ENCODE data around the gene SDK1.

Gene SDK1

DNA sequence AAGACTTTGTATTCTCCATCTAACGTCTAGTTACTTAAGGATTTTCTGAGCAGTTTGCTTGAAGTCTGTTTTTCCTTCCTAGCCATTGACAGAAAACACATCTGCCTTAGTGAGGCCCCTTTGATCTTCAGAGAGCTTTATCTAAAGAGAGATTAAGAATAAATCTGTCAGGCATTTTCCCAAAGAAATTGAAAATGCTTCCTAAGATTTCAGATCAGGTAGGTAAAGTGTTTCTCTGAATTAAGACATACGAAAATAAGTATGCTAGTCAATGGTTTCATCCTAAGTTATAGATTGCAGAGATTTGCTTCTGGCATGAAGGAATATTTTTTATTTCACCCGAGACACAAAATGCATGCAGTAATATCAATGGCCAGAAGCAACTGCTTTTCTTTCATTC, 168.6 kb downstream of the SDK1 start:
- TF ChIP-seq, protein P1, sequence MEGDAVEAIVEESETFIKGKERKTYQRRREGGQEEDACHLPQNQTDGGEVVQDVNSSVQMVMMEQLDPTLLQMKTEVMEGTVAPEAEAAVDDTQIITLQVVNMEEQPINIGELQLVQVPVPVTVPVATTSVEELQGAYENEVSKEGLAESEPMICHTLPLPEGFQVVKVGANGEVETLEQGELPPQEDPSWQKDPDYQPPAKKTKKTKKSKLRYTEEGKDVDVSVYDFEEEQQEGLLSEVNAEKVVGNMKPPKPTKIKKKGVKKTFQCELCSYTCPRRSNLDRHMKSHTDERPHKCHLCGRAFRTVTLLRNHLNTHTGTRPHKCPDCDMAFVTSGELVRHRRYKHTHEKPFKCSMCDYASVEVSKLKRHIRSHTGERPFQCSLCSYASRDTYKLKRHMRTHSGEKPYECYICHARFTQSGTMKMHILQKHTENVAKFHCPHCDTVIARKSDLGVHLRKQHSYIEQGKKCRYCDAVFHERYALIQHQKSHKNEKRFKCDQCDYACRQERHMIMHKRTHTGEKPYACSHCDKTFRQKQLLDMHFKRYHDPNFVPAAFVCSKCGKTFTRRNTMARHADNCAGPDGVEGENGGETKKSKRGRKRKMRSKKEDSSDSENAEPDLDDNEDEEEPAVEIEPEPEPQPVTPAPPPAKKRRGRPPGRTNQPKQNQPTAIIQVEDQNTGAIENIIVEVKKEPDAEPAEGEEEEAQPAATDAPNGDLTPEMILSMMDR (IDR thresholded peaks at IDR 0.05; ENCODE audit: low read depth, low read length), result no peak
- no peak overlapping the region for H3K4me3 ChIP-seq (ENCODE audit: low read depth, low read length)

DNA sequence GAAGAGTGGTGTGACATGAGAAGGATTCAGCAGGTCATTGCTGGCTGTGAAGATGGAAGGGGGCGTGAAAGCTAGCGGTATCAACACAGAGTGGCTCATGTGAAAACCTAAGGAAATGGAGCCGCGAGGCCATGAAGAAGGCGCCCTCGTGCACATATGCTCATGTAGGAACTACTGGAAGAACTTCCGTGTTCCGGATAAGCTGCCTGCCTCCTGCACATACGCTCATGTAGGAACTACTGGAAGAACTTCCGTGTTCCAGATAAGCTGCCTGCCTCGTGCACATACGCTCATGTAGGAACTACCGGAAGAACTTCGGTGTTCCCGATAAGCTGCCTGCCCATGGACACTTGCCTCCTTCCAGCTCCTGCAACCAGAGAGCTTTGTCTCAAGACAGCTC, 179.1 kb downstream of the SDK1 start:
- no peak overlapping the region for H3K4me3 ChIP-seq (ENCODE audit: low read depth, low read length)
- TF ChIP-seq, protein P1 (IDR thresholded peaks at IDR 0.05; ENCODE audit: low read depth, low read length), result no peak

DNA sequence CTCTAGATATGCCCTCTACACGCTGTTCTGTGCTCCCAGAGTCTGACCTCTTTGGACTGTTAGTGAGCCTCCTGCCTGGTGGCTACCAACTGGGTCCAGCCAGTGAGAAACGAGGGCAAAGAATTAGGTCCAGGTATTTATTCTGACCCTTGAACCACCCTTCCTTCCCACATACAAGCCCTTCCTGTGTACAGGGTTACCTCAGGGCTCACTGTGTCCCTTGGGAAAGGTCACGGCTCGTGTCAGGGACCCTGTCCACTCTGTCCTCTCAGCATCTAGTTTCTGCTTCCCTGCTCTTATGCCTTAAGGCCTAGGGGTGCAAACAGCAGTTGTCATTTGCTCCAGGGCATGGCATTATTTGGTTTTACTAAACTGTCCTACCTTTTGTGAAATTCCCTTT, 180.4 kb downstream of the SDK1 start:
- no peak overlapping the region for H3K4me3 ChIP-seq (ENCODE audit: low read depth, low read length)
- TF ChIP-seq, protein P1 (IDR thresholded peaks at IDR 0.05; ENCODE audit: low read depth, low read length), result no peak

DNA sequence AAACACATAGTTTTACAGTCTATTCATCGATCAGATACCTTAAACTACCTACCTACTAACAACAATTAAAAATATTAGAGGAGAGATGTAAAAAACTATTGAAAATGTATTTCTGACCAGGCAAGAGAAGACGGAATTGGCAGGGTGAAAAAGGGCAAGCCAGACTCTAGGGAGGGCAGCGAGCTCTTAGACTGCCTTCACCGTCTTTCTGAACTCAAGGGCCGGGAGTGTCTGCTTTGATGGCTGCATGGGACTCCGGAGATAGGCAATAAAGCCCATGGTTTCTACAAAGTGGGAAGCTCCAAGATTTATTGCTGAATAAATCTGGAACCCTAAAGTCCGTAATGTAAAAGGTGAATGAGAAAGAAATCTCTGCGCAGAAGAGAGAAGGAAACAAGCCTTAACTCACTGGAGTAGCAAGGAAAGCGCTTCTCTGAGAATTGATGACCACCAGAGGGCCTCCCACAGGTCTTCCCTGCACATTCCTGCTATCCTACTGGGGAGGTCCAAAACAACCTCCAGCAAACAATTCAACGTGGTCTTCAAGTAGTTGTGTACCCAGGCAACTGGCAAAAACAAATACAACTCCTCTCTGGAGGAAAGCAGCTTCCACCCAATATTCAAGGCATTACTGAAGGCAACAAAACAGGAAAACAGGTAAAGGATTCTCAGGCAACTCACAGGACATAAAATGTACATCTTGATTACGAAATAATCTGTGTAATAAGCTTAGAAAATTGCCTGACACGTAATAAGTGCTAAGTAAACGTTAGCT, 181.3 kb downstream of the SDK1 start:
- H3K4me3 ChIP-seq (ENCODE audit: low read depth, low read length), result no peak overlapping the region
- TF ChIP-seq, protein P1 (IDR thresholded peaks at IDR 0.05; ENCODE audit: low read depth, low read length), result no peak

DNA sequence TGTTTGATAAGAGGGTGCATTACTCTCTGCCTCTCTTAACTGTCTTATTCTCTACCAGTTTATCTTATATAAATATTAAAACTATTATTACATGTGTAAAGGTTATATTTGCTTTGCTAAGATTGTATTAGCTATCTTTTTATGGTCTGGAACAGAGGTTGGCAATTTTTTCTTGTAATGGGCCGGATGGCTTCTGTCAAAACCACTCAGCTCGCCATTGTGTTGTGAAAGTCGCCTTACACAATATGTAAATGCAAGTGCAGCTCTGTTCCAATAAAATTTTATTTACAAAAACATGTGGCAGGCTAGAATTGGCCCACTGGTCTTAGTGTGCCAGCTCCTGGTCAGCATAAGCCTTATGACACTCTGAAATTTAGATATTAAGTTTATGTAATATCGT, 185.8 kb downstream of the SDK1 start:
- TF ChIP-seq, protein P1 (IDR thresholded peaks at IDR 0.05; ENCODE audit: low read depth, low read length), result no peak
- H3K4me3 ChIP-seq (ENCODE audit: low read depth, low read length), result no peak overlapping the region

DNA sequence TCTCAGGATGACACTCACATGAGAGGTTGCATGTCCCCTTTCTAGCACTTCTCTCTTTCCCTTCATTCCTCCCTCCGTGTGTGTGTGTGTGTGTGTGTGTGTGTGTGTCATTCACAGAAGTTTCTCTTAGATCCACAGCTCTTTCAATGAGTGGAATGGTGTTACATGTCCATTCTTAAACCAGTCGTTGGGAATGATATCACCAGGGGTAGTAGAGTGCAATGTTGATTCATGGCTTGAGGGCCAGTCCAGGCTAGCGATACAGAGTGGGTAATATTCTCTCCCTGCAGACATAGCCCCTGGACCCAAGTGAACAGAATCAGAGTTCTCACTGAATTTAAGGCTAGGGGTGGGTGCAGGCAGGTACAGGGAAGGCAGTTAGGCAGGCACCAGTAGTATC, 187.8 kb downstream of the SDK1 start:
- no peak overlapping the region for H3K4me3 ChIP-seq (ENCODE audit: low read depth, low read length)
- TF ChIP-seq, protein P1 (IDR thresholded peaks at IDR 0.05; ENCODE audit: low read depth, low read length), result no peak

DNA sequence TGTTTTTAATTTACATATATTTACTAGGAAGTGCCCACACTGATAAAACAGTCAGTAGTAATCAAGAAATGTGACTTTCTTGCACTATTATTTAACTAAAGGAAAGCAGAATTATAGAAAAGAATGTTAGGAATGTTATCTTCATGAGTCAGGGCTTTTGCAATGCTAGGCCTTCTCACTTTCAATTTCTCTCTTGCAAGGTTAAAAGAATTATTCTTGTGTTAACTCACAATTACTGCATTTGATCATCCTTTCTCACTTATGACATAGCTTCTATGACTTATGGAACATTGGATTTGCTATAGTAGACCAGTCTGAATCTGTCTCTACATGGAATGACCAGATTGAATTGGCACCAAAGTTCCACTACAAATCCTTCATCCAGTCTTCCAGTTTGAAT, 192.4 kb downstream of the SDK1 start:
- TF ChIP-seq, protein P1 (IDR thresholded peaks at IDR 0.05; ENCODE audit: low read depth, low read length), result no peak
- no peak overlapping the region for H3K4me3 ChIP-seq (ENCODE audit: low read depth, low read length)

All from WI38 (cell line).